Middle frontal gyrus (tissue), 1 donor: ENCODE measurements around the gene SNAPIN.

Source experiments
- DNase-seq: peaks from one replicate; pipeline ENCODE4 v3.0.0-alpha.2; 2015; ENCODE audit warnings: low spot score; ENCODE audit errors: extremely low spot score

SNAPIN gene

DNA sequence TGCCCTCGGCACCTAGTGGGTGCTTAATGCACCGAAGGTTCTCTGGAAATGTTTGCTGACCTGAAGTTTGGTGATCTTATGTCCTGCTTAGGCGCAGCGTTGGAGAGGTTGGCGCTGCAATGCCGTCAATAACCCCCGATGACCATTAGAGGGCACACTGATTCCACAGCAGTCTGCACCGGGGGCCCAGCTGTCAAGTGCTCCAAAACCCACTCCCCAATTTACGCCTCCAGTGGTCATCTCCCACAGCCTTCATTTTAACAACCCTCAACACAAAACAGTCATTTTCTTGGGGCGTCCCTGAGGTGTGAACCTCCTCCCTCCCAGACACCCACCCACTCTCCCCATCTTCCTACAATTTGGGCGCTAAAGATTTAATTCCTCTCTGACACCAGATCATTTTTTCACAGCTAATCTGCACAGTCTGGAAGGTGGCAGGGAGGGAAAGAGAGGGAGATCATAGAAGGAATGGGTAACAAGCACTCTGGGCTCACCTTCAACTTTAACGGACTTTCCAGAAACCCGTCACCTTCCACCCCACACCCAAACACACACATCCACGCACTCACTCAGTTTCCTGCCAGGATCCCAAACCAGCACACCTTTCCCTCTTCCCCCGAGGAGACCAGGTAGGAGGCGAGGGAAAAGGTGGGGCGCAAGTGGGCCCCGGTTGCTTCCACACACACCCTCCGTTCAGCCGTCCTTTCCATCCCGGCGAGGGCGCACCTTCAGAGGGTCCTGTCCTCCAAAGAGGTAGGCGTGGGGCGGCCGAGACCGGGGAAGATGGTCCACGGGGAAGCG lies 19.4 kb downstream of the SNAPIN start:
- DNase-seq, result no peak

DNA sequence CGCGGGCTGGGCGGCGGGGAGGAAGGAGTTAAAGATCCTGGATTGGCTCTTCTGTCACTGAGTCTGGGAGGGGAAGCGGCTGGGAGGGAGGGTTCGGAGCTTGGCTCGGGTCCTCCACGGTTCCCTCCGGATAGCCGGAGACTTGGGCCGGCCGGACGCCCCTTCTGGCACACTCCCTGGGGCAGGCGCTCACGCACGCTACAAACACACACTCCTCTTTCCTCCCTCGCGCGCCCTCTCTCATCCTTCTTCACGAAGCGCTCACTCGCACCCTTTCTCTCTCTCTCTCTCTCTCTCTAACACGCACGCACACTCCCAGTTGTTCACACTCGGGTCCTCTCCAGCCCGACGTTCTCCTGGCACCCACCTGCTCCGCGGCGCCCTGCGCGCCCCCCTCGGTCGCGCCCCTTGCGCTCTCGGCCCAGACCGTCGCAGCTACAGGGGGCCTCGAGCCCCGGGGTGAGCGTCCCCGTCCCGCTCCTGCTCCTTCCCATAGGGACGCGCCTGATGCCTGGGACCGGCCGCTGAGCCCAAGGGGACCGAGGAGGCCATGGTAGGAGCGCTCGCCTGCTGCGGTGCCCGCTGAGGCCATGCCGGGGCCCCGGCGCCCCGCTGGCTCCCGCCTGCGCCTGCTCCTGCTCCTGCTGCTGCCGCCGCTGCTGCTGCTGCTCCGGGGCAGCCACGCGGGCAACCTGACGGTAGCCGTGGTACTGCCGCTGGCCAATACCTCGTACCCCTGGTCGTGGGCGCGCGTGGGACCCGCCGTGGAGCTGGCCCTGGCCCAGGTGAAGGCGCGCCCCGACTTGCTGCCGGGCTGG lies 20.2 kb downstream of the SNAPIN start, which contains the start of gene NPR1:
Gene NPR1, plus strand, starts transcription at position 170 of the 818 bp plus-strand sequence. Its CDS starts 421 bp downstream, at position 591.
- no peak for DNase-seq

DNA sequence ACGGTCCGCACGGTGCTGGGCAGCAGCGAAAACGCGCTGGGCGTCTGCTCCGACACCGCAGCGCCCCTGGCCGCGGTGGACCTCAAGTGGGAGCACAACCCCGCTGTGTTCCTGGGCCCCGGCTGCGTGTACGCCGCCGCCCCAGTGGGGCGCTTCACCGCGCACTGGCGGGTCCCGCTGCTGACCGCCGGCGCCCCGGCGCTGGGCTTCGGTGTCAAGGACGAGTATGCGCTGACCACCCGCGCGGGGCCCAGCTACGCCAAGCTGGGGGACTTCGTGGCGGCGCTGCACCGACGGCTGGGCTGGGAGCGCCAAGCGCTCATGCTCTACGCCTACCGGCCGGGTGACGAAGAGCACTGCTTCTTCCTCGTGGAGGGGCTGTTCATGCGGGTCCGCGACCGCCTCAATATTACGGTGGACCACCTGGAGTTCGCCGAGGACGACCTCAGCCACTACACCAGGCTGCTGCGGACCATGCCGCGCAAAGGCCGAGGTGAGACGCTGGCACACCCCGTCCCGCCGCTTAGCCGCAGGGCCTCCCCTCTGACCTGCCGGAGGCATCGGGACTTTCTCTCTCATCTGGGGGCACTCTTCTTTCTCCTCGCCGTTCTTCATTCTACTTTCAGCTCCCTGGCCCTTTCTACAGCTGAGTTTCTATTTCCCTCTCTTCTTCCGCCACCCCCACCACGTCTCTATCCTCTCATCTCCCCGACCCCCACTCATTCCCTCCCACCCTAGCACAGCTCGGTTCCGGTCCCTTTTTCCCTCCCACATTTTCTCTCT lies 21.0 kb downstream of the SNAPIN start:
- no peak for DNase-seq

DNA sequence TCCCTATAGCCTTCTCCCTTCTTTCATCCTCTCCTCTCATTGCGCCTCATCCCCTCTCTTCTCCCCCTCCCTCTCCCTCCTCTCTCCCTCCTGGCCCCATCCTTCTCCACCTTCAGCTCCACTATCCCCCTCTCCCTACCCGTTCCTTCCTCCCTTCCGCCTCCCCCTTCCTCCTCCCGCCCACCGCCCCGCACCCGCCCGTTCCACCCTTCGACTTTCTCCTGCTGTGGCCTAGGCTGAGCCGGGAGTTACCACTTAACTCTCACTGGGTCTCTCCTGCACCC lies 21.6 kb downstream of the SNAPIN start:
- DNase-seq, result no peak

DNA sequence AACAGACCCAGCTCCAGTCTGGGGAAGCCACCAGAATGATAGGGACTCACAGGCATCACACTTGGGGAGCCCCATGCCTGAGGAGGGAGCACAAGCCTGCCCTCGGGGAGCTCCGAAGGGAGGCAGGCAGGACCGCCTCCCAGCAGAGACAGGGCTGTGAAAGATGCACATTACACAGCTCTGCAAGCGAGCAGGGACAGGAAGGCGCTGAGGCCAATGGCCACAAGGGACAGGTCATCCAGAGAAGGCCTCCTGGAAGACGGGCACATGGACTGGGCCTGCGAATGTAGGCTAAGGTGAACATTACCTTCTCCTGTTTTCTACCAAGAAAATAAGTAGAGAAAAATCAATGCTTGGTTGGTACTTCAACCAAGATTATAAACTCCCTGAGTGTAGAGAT lies 24.2 kb downstream of the SNAPIN start:
- DNase-seq, result no peak

DNA sequence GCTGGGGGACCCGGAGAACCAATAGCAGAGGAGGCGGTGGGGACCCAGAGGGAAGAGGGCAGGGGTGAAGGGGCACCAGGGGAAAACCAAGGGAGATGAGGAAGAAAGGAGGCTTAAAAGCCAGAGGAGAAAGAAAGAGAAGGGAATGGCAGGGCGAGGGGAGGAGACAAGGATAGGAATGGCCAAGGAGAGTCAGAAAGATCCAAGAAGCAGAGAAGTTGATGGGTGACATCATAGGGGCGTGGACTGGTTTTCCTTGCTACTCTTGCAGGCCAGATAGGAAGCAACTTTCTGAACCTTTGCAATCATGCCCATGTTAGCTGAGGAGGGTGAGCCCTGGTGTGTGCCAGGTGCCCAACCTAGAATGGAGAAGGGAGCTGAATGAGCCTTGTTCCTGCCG lies 25.4 kb downstream of the SNAPIN start:
- no peak for DNase-seq

DNA sequence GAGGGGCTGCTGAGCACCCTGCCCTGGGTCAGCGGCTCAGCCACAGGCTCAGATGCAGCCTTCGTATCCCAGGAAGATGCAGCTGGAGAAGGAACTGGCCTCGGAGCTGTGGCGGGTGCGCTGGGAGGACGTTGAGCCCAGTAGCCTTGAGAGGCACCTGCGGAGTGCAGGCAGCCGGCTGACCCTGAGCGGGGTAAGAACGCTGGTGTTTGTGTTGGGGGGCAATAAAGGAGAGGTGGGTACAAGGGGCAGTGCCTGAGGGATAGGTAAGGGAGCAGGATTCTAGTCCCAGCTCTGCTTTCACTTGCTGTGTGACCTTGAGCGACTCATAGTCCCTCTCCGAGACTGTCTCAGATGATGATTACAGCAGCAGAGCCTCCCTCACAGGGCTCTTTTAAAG lies 26.4 kb downstream of the SNAPIN start:
- no peak for DNase-seq

DNA sequence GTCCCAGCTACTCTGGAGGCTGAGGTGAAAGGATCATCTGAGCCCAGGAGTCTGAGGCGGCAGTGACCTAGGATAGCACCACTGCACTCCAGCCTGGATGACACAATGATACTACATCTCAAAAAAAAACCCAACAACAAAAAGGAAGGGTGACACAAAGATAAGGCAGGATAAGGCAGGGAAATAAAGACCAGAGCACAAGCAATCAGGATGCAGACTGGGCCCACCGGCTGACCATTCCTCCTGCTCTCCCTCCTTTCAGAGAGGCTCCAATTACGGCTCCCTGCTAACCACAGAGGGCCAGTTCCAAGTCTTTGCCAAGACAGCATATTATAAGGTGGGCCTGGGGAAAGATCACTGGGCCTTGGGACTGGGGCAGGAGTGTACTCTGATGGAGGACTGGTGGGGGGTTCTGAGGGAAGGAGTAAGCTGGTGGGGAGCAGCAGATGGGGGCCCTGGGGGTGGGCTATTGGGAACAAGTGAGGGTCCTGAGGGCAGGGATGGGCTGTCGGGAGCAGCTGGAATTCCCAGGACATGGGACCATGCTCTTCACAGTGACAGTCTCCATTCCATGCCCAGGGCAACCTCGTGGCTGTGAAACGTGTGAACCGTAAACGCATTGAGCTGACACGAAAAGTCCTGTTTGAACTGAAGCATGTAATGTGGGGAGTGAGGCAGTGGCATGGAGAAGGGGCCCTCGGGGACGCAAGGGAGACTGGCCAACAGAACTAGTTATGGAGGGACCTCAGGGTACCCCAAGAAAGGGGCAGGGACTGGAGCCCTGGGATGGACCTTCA lies 27.2 kb downstream of the SNAPIN start:
- no peak for DNase-seq

DNA sequence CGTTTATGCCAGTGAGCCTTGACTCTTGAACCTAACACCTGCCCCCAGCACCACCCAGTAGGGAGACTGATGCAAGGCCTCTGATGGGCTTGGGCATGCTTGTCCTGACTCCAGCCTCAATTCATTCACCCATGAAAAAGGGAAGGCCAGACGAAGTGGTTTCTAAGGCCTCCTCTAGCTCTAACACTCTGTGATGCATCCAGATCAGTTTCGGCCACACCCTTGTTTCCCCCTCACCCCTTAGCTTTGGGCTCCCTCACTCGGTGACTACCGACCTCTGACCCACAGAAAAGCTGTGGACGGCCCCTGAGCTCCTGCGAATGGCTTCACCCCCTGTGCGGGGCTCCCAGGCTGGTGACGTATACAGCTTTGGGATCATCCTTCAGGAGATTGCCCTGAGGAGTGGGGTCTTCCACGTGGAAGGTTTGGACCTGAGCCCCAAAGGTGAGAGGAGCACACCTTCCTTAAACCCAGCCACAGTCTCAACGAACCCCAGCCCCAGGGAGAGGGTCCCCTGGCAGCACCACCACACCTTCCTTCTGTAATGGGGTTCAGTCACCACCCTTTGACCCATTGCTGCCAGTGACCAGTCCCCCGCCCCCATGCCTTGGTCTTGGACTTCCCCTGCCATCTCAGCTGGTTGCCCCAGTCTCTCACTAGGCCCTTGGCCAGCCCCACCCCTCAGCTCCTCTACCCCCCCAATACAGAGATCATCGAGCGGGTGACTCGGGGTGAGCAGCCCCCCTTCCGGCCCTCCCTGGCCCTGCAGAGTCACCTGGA lies 29.0 kb downstream of the SNAPIN start:
- DNase-seq, result no peak

DNA sequence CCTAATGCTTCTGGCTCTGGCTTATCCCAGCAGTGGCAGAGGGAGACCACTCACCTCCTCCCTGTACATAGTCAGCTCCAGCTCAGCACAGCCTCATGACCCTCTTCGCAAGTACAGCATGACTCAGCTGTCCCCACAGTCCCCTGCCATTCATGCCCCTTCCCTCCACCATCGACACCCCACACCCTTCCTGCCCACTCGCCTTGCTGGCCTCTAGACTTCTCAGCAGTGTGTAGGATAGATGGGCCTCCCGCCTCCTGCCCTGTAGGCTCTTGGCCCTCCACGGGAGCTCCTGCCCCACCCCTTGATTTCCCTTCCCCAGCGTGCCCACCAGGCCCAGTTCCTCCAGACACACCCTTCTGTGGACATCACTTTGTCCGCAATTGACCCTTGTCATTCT lies 29.8 kb downstream of the SNAPIN start:
- DNase-seq, result no peak

DNA sequence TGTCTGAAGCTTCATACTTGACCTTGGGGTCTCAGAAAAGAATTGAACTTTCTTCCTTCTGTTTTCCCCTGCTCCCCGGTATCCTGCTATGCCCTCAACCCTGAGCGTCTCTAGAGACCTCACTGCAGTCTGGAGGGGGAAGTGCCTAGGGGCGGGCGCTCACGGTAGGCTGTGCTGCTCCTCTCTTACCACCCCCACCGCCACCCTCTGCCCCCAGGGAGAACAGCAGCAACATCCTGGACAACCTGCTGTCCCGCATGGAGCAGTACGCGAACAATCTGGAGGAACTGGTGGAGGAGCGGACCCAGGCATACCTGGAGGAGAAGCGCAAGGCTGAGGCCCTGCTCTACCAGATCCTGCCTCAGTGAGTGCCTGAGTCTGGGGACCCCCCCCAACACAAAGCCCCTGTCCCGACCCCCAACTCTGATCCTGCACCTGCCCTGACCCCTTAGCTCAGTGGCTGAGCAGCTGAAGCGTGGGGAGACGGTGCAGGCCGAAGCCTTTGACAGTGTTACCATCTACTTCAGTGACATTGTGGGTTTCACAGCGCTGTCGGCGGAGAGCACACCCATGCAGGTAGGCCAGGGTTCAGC lies 30.3 kb downstream of the SNAPIN start:
- DNase-seq, result no peak

DNA sequence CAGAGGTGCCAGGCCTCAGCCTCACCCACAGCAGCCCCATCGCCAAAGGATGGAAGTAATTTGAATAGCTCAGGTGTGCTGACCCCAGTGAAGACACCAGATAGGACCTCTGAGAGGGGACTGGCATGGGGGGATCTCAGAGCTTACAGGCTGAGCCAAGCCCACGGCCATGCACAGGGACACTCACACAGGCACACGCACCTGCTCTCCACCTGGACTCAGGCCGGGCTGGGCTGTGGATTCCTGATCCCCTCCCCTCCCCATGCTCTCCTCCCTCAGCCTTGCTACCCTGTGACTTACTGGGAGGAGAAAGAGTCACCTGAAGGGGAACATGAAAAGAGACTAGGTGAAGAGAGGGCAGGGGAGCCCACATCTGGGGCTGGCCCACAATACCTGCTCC lies 35.0 kb downstream of the SNAPIN start:
- no peak for DNase-seq

DNA sequence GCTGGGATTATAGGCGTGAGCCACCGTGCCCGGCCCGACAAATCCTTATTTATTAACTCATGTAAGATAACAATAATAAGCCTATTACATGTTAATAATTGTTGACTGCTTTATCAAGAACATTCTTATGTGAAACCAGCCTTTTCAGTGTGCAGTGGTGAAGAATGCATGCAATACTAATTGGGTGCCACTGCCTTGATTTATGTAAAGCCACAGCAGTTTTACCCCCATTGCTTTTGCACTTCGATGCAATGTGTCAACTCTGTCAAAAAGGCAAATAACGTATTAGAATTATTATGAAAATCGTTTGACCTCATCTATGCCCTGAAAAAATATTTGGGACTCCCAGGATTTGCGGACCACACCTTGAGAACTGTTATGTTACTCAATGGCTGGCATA lies 38.2 kb downstream of the SNAPIN start:
- DNase-seq, result no peak

DNA sequence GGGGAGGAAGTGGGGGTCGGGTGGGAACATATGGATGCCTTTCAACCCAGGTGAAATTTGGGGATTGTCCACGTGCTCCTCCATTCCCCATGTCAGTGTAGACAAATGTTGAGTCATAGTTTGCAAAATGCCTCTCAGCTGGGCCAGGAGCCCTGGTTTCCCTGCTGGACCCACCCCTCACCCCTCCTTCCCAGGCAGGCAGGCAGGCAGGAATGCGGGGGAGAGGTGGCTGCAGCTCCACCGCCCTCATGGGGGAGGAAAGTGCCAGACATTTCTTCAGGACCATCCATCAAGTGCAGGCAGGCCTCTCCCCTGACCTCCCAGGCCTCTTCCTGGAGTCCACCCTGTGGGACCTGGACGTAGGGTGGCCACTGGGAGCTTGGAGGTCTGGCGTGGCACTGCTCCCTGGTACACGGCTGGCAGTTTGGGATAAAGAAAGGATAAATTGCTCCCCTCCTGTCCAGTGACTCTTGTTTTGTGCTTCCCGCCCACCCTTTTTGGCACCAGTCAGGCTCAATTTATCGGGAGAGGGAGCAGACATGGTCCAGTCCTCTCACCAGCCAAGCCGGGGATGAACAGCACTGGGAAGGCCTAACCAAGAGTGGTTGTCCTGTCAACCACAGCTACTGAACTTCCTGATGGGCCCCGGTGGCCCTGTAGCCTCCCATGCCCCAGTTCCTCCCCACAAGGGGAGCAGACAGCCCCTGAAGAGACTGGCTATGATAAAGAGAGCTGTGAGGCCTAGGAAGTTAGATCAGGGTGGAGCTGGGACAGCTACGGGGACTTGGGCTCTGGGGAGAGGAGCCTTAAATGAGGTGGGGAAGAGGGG lies 38.9 kb downstream of the SNAPIN start:
- no peak for DNase-seq

DNA sequence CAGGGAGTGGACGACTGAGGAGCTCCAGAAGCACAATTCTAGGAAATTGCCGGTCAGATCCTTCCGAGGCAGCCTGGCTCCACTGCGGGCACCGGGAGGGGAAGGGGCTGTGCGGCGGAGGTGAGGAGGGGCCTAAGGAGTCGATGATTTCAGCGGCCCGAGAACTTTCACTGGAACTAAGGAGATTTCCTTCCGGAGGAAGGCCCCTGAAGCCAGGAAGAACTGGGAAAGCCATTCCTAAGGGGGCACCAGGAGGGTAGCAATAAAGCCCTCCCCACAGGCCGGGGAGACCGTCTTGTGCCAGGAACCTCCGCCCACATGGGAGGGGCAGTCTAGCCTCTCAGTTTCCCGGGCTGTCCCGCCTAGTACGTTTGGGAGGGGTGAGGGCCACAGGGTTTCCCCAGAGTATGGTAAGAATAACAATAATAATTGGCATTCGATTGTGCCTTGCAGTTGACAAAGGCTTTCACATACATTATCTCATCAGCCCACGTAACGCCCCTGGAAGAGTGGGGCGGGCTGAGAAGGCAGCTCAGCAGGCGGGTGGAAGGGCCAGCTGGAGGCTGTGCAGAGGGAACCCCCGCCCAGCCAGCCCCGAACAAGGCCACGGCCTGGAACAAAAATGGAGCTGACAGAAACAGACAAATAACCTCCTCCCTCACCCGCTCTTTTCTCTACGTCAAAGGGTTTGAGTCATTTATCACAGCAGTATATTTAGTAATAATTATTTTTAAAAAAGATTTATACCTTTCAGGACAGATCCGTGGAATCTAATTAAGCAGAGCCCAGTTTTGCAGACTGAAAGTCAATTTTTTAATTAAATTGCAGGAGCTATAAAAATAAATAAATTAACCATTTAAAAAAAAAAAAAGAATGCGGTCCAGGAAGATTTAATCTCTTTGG lies 39.8 kb downstream of the SNAPIN start:
- DNase-seq, result no peak

DNA sequence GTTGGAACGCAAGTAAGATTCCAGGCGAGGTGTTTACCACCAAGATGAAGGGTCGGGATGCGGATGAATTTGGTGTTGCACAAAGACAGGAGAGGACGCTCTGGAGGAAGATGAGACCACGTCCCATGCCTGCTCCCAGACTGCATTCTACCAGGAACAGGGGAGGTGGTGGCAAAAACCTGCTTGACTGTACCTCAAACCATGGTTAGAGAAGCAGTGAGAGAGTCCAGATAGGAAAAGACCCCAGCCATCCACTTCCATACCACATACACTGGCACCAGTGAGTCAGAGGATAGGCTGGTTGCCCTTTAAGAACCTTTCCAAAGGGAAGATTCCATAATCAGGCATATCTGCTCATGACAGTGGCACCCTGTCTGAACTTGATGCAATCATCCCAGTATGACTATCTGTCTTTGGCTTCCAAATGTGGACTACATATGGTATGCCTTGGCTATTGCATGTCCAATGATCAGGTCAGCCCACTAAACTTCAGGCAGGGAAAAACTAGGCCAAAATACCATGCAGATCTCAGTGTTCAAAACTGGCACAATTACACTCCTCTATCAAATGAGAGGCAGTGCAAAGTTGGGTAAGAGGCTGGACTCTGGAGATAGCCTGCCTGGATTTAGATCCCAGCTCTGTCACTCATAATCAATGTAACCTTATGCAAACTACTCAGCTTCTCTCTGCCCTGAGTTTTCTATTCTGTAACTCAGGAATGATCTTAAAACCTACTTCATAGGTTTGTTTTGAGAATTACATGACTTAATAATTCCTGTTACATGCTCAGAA lies 40.6 kb downstream of the SNAPIN start:
- no peak for DNase-seq

DNA sequence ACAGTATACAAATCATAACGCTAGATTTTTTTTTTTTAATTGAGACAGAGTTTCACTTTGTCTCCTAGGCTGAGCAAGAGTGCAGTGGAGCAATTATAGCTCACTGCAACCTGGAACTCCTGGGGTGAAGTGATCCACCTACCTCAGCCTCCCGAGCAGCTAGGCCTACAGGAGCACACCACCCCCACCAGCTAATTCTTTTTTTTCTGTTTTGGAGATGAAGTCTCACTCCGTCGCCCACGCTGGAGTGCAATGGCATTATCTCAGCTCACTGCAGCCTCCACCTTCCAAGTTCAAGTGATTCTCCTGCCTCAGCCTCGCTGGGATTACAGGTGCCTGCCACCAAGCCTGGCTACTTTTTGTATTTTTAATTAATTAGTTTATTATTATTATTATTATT lies 41.3 kb downstream of the SNAPIN start:
- DNase-seq, result no peak
